GM23248 (cell line): Measurements from ENCODE around the gene GRPEL1. TPM values are rescaled to one million over a fixed set of nuclear protein-coding genes. Genes with fewer than 3 reads are reported as not detected.

Experiments
- DNase-seq: peaks from one replicate; pipeline ENCODE4 v3.0.0-alpha.2; 2015
- H2AFZ ChIP-seq: fragments of 200-600 bp; sonication (generic); 2 replicates; pipeline ENCODE4 v1.6.1; 2016; ENCODE audit warnings: antibody characterized with exemption
- H3F3A ChIP-seq: fragments of 200-600 bp; sonication (generic); 2 replicates; pipeline ENCODE4 v1.6.1; 2016; ENCODE audit warnings: mild to moderate bottlenecking, antibody characterized with exemption, mixed run types; ENCODE audit not compliant: insufficient read depth
- H3K27ac ChIP-seq: fragments of 200-600 bp; sonication (generic); 2 replicates; pipeline ENCODE4 v1.5.1; 2016; ENCODE audit warnings: mild to moderate bottlenecking
- H3K27me3 ChIP-seq: fragments of 200-600 bp; sonication (generic); replicated peaks from 2 replicates; pipeline ENCODE4 v1.6.1; 2016; ENCODE audit warnings: mild to moderate bottlenecking; ENCODE audit not compliant: insufficient read depth
- H3K36me3 ChIP-seq: fragments of 200-600 bp; sonication (generic); 2 replicates; pipeline ENCODE4 v1.6.1; 2016; ENCODE audit warnings: low read depth, mild to moderate bottlenecking
- H3K4me1 ChIP-seq: fragments of 200-600 bp; sonication (generic); 2 replicates; pipeline ENCODE4 v1.6.1; 2016; ENCODE audit warnings: mild to moderate bottlenecking; ENCODE audit not compliant: insufficient read depth
- H3K4me2 ChIP-seq: fragments of 200-600 bp; sonication (generic); one replicate; pipeline ENCODE4 v1.6.1; 2016; ENCODE audit warnings: mild to moderate bottlenecking; ENCODE audit not compliant: unreplicated experiment
- H3K4me3 ChIP-seq: fragments of 200-600 bp; sonication (generic); 2 replicates; pipeline ENCODE4 v1.5.1; 2016; ENCODE audit warnings: mild to moderate bottlenecking
- H3K79me2 ChIP-seq: fragments of 200-600 bp; sonication (generic); 2 replicates; pipeline ENCODE4 v1.6.1; 2016; ENCODE audit warnings: mild to moderate bottlenecking; ENCODE audit not compliant: insufficient read depth
- H3K9ac ChIP-seq: fragments of 200-600 bp; sonication (generic); 2 replicates; pipeline ENCODE4 v1.6.1; 2016; ENCODE audit warnings: mild to moderate bottlenecking
- H3K9me2 ChIP-seq: fragments of 200-600 bp; sonication (generic); 2 replicates; pipeline ENCODE4 v1.6.1; 2016; ENCODE audit warnings: mixed run types, mild to moderate bottlenecking, moderate library complexity; ENCODE audit not compliant: insufficient read depth
- H3K9me3 ChIP-seq: fragments of 200-600 bp; sonication (generic); one replicate; pipeline ENCODE4 v1.6.1; 2017; ENCODE audit warnings: low read depth
- H4K20me1 ChIP-seq: fragments of 200-600 bp; sonication (generic); 2 replicates; pipeline ENCODE4 v1.6.0; 2016; ENCODE audit not compliant: insufficient read depth
- EZH2 ChIP-seq: fragments of 200-600 bp; sonication (generic); IDR thresholded peaks from 2 replicates; pipeline ENCODE4 v1.6.1; 2018; ENCODE audit warnings: antibody characterized with exemption, mild to moderate bottlenecking; ENCODE audit not compliant: insufficient read depth, poor library complexity, severe bottlenecking
- EZH2phosphoT487 ChIP-seq: fragments of 200-600 bp; sonication (generic); IDR thresholded peaks from 2 replicates; pipeline ENCODE4 v1.6.1; 2018; ENCODE audit warnings: antibody characterized with exemption, moderate library complexity, mild to moderate bottlenecking, low read depth; ENCODE audit not compliant: insufficient read depth
- WGBS, 2 experiments: methylation state at CpG; one replicate each; pipeline ENCODE4 v1.1.6; 2015 to 2017; ENCODE audit warnings: low lambda C conversion rate in 2 of 2, low coverage in 1 of 2; ENCODE audit errors: missing lambda C conversion rate in 2 of 2; 5-methylcytosine and 5-hydroxymethylcytosine counted together
- in situ Hi-C: fragments of 300-500 bp; cut with MboI; formaldehyde crosslinking; loops from 2 replicates; pipeline ENCODE4 v1.15.0; 2020
- polyA plus RNA-seq: library from polyadenylated mRNA; unstranded; fragments of >200 nt; fragmentation: Nextera tagmentation; extraction: Ambion mirVana; gene quantifications from 2 replicates; pipeline ENCODE4 v1.2.1, GENCODE V29; 2016
- total RNA-seq: library from RNA; depleted of rRNA; stranded (reverse); fragments of >200 nt; shearing (Covaris generic); gene quantifications from 2 replicates; pipeline ENCODE4 v1.2.3, GENCODE V29; 2014

The GRPEL1 gene
- total and polyA plus RNA-seq, 2 experiments from 2014 or later = 41.8 to 85.5 TPM

DNA sequence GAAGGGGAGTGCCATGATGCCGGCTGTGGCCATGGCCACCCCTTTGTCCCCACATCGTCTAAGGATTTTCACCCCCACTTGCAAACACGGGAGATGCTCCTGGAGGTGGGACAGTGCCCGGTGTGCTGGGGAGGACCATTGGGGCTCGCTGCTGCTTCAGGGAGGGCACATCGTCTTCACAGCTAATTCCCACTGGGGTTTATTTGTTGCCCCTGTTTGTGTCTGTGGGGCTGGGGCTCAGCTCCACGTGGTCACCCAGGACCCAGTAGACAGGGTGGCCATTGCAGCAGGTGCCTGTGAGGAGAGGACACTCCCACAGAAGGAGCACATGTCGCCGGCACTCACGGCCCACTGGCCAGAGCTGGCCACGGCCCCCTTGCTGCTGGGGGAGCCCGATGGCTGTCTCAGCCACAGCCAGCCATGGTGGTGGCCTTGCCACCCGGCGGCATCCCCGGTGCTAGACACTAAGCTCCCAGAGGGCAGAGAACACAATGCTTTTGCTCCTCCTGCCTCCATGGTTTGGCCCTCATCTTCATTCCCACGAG, 27.8 kb upstream of the GRPEL1 start:
- H3K9me2 ChIP-seq = no peaks in the 10 kb centered on the region
- WGBS, 2 experiments = 54 to 57% methylated on average over 16 of the region's 16 CpGs
- peaks cover 17% of the 10 kb centered on the region; the same call in 1 of the 2 replicates for H3K27me3 ChIP-seq
- H3K27ac ChIP-seq = no peak overlapping the region
- H3K4me2 ChIP-seq = no peak overlapping the region
- no peaks in the 10 kb centered on the region for H3K36me3 ChIP-seq
- no peak overlapping the region for H3K9ac ChIP-seq
- no peaks in the 10 kb centered on the region for H3K9me3 ChIP-seq
- no peak for DNase-seq
- no peak for TF ChIP-seq EZH2phosphoT487
- no peak for TF ChIP-seq EZH2
- H3K4me3 ChIP-seq = no peak overlapping the region
- no peak overlapping the region for H2AFZ ChIP-seq
- no peaks in the 10 kb centered on the region for H3K4me1 ChIP-seq
- H4K20me1 ChIP-seq = no peaks in the 10 kb centered on the region
- H3F3A ChIP-seq = no peaks in the 10 kb centered on the region
- in situ Hi-C loops = no loop called here
- no peaks in the 10 kb centered on the region for H3K79me2 ChIP-seq

GRCh38 chr4:7094916-7095315, 27.1 kb upstream of the GRPEL1 start:
- H3K79me2 ChIP-seq = no peaks in the 10 kb centered on the region
- H3K4me3 ChIP-seq = no peak overlapping the region
- no peaks in the 10 kb centered on the region for H3K36me3 ChIP-seq
- no peaks in the 10 kb centered on the region for H3K9me2 ChIP-seq
- 47 to 52% methylated on average over 10 of the region's 10 CpGs for WGBS, 2 experiments
- H3K27ac ChIP-seq = no peak overlapping the region
- H3K27me3 ChIP-seq = peaks cover 19% of the 10 kb centered on the region
- H3K9ac ChIP-seq = no peak overlapping the region
- H3K4me2 ChIP-seq = no peak overlapping the region
- H4K20me1 ChIP-seq = no peaks in the 10 kb centered on the region
- no peaks in the 10 kb centered on the region for H3K4me1 ChIP-seq
- DNase-seq = no peak
- H3F3A ChIP-seq = no peaks in the 10 kb centered on the region
- H2AFZ ChIP-seq = no peak overlapping the region
- TF ChIP-seq EZH2 (no peak), EZH2phosphoT487 (no peak)
- H3K9me3 ChIP-seq = no peaks in the 10 kb centered on the region
- in situ Hi-C loops = no loop called here

- no peaks in the 10 kb centered on the region for H3K79me2 ChIP-seq
- H3K27me3 ChIP-seq = peaks cover 32% of the 10 kb centered on the region
- TF ChIP-seq EZH2phosphoT487 (no peak), EZH2 (no peak)
- no peak overlapping the region for H3K4me2 ChIP-seq
- H2AFZ ChIP-seq = no peak overlapping the region
- in situ Hi-C loops = no loop called here
- H3K9ac ChIP-seq = no peak overlapping the region
- no peaks in the 10 kb centered on the region for H3K9me2 ChIP-seq
- no peaks in the 10 kb centered on the region for H3F3A ChIP-seq
- H3K27ac ChIP-seq = no peak overlapping the region
- H3K36me3 ChIP-seq = no peaks in the 10 kb centered on the region
- 38% methylated on average over 3 of the region's 3 CpGs for WGBS, 2 experiments
- no peaks in the 10 kb centered on the region for H3K4me1 ChIP-seq
- H3K9me3 ChIP-seq = no peaks in the 10 kb centered on the region
- DNase-seq = no peak
- H4K20me1 ChIP-seq = no peaks in the 10 kb centered on the region
- H3K4me3 ChIP-seq = no peak overlapping the region
Observed at GRCh38 chr4:7092026-7092425, 24.2 kb upstream of the GRPEL1 start.

- H3K4me3 ChIP-seq = no peak overlapping the region
- WGBS, 2 experiments = 38 to 42% methylated on average over 5 of the region's 5 CpGs
- H3K79me2 ChIP-seq = no peaks in the 10 kb centered on the region
- no peak overlapping the region for H3K4me2 ChIP-seq
- in situ Hi-C loops = no loop called here
- TF ChIP-seq EZH2 (no peak), EZH2phosphoT487 (no peak)
- no peaks in the 10 kb centered on the region for H3K9me2 ChIP-seq
- DNase-seq = no peak
- H3K27ac ChIP-seq = no peak overlapping the region
- H3K4me1 ChIP-seq = no peaks in the 10 kb centered on the region
- H3K27me3 ChIP-seq = peaks cover 42% of the 10 kb centered on the region
- no peaks in the 10 kb centered on the region for H4K20me1 ChIP-seq
- no peaks in the 10 kb centered on the region for H3K36me3 ChIP-seq
- H3F3A ChIP-seq = no peaks in the 10 kb centered on the region
- no peak overlapping the region for H3K9ac ChIP-seq
- H3K9me3 ChIP-seq = no peaks in the 10 kb centered on the region
- H2AFZ ChIP-seq = no peak overlapping the region
Observed at GRCh38 chr4:7089213-7089986, 21.5 kb upstream of the GRPEL1 start.

- Histone ChIP-seq H3K27ac (no peak overlapping the region), H3K79me2 (no peaks in the 10 kb centered on the region), H4K20me1 (no peaks in the 10 kb centered on the region), H3K27me3 (peaks cover 52% of the 10 kb centered on the region), H3K9me2 (no peaks in the 10 kb centered on the region), H3K4me3 (no peak overlapping the region), H3K4me1 (no peaks in the 10 kb centered on the region), H3K4me2 (no peak overlapping the region), H3K36me3 (no peaks in the 10 kb centered on the region), H3K9me3 (no peaks in the 10 kb centered on the region), H2AFZ (no peak overlapping the region), H3K9ac (no peak overlapping the region), H3F3A (no peaks in the 10 kb centered on the region)
- in situ Hi-C loops = no loop called here
- TF ChIP-seq EZH2phosphoT487 = no peak
- no peak for TF ChIP-seq EZH2
- WGBS, 2 experiments = 36 to 48% methylated on average over 3 of the region's 3 CpGs
- no peak for DNase-seq
Observed at GRCh38 chr4:7087036-7087435, 19.2 kb upstream of the GRPEL1 start.
